CD8-positive, alpha-beta memory T cell (primary cell): ENCODE results near the gene PSTK. TPM values are rescaled to one million over a fixed set of nuclear protein-coding genes. Genes with fewer than 3 reads are reported as not detected.
A peak's percentile ranks its signal among the peaks of the same experiment; 100 is the strongest.

Source experiments
- CTCF ChIA-PET: fragments of 350-600 bp; sonication (Branson Sonifier 250); formaldehyde crosslinking; loops from one replicate; lab custom pipeline; 2021; ENCODE audit warnings: antibody characterized with exemption; lab: Charles Lee
- POLR2A ChIA-PET: fragments of 350-600 bp; sonication (Branson Sonifier 250); formaldehyde crosslinking; loops from one replicate; lab custom pipeline; 2021; ENCODE audit warnings: antibody characterized with exemption; lab: Charles Lee
- DNase-seq, 5 donors: peaks; one replicate each; pipeline versions ENCODE4 v3.0.0 to v3.0.0-alpha.2; 2020 to 2022; ENCODE audit warnings: mixed read lengths in 1 of 5
- H3K27ac ChIP-seq: one replicate; pipeline ENCODE4 v1.7.0; 2013; ENCODE audit warnings: low read depth, mild to moderate bottlenecking, low read length, moderate library complexity
- H3K27me3 ChIP-seq: 2 replicates; pipeline ENCODE4 v1.7.0; 2013; ENCODE audit warnings: low read length, mild to moderate bottlenecking; ENCODE audit not compliant: insufficient read depth, poor library complexity, severe bottlenecking
- H3K36me3 ChIP-seq: 2 replicates; pipeline ENCODE4 v1.7.0; 2013; ENCODE audit warnings: mild to moderate bottlenecking, low read length, moderate library complexity; ENCODE audit not compliant: insufficient read depth
- H3K4me1 ChIP-seq: 2 replicates; pipeline ENCODE4 v1.7.0; 2013; ENCODE audit warnings: mild to moderate bottlenecking, low read length, moderate library complexity; ENCODE audit not compliant: insufficient read depth
- H3K4me3 ChIP-seq: 2 replicates; pipeline ENCODE4 v1.7.0; 2013; ENCODE audit warnings: mild to moderate bottlenecking, low read length
- H3K9me3 ChIP-seq: 2 replicates; pipeline ENCODE4 v1.7.0; 2013; ENCODE audit warnings: mild to moderate bottlenecking, low read length
- H3K27ac Mint-ChIP-seq, 8 donors: one replicate each; pipeline ENCODE4 v1.8.0; 2020 to 2021; ENCODE audit warnings: mixed read lengths in 8 of 8, mild to moderate bottlenecking in 6 of 8, inconsistent platforms in 3 of 8, moderate library complexity in 3 of 8
- H3K27me3 Mint-ChIP-seq, 2 donors: one replicate each; pipeline ENCODE4 v1.8.0; 2020 to 2021; ENCODE audit warnings: mixed read lengths in 2 of 2, mild to moderate bottlenecking in 1 of 2, moderate library complexity in 1 of 2
- H3K36me3 Mint-ChIP-seq, 3 donors: one replicate each; pipeline ENCODE4 v1.8.0; 2020 to 2021; ENCODE audit warnings: mixed read lengths in 3 of 3, inconsistent platforms in 1 of 3, mild to moderate bottlenecking in 1 of 3
- H3K4me1 Mint-ChIP-seq, 3 donors: one replicate each; pipeline ENCODE4 v1.8.0; 2020 to 2021; ENCODE audit warnings: mixed read lengths in 3 of 3, inconsistent platforms in 1 of 3, mild to moderate bottlenecking in 1 of 3
- H3K4me3 Mint-ChIP-seq, 7 donors: one replicate each; pipeline ENCODE4 v1.8.0; 2020 to 2021; ENCODE audit warnings: mixed read lengths in 7 of 7, mild to moderate bottlenecking in 6 of 7, moderate library complexity in 4 of 7, inconsistent platforms in 2 of 7
- H3K9me3 Mint-ChIP-seq, 5 donors: one replicate each; pipeline ENCODE4 v1.8.0; 2020 to 2022; ENCODE audit warnings: mixed read lengths in 5 of 5, mild to moderate bottlenecking in 3 of 5, moderate library complexity in 2 of 5, inconsistent platforms in 1 of 5
- polyA plus RNA-seq: library from polyadenylated mRNA; unstranded; fragments of 300-500 nt; fragmentation: Illumina TruSeq; gene quantifications from one replicate; pipeline ENCODE4 v1.2.3, GENCODE V29; 2021
- total RNA-seq, 2 experiments: library from RNA; stranded (reverse); gene quantifications; one replicate each; pipeline ENCODE4 v1.2.3, GENCODE V29; 2021

PSTK gene
- total and polyA plus RNA-seq, 3 experiments from 2014 or later, result 5.8 to 8.8 (median 5.8) TPM

- POLR2A ChIA-PET, result interaction anchor here (1.3 to 2.4 kb wide), 3 partner anchors 26 to 199 kb away, joined by 3 to 17 read pairs (median 14); partner anchors contain the start of genes ACADSB, BUB3, IKZF5 and PSTK
- Mint-ChIP-seq H3K4me1 (peaks cover 26 to 48% (median 28%) of the 10 kb centered on the region in 3 donors), H3K27ac (peak overlapping the region in 2 of 8 donors; percentile 65 to 70), H3K36me3 (peaks cover 0 to 18% (median 6%) of the 10 kb centered on the region in 3 donors), H3K9me3 (peaks cover 0 to 2% (median 0%) of the 10 kb centered on the region in 5 donors), H3K4me3 (peak overlapping the region; percentile 49 to 93 (median 91)), H3K27me3 (peaks cover 0 to 2% of the 10 kb centered on the region in 2 donors)
- H3K27me3 ChIP-seq, result no peaks in the 10 kb centered on the region
- no peaks in the 10 kb centered on the region for H3K9me3 ChIP-seq
- peak overlapping the region; percentile 8 for H3K27ac ChIP-seq
- no peaks in the 10 kb centered on the region for H3K36me3 ChIP-seq
- H3K4me1 ChIP-seq, result peaks cover 19% of the 10 kb centered on the region
- CTCF ChIA-PET, result interaction anchor here (1.0 to 1.9 kb wide), 2 partner anchors 26 to 56 kb away, joined by 4 to 16 read pairs; partner anchors contain the start of gene PSTK
- H3K4me3 ChIP-seq, result peak overlapping the region; percentile 62
- DNase-seq, result no peak
Observed at GRCh38 chr10:122954731-122955050, 25.5 kb upstream of the PSTK start.

- H3K27me3 Mint-ChIP-seq, result peaks cover 2 to 5% of the 10 kb centered on the region in 2 donors
- CTCF ChIA-PET, result interaction anchor here (1.3 kb wide), 1 partner anchor 24 kb away, joined by 5 read pairs; the partner anchor contains the start of gene PSTK
- H3K36me3 Mint-ChIP-seq, result peaks cover 0 to 9% (median 6%) of the 10 kb centered on the region in 3 donors
- H3K4me3 ChIP-seq, result no peak overlapping the region
- H3K9me3 ChIP-seq, result no peaks in the 10 kb centered on the region
- H3K27me3 ChIP-seq, result no peaks in the 10 kb centered on the region
- H3K27ac ChIP-seq, result no peak overlapping the region
- peak overlapping the region in 1 of 7 donors; percentile 55 for H3K4me3 Mint-ChIP-seq
- peaks cover 0 to 2% (median 0%) of the 10 kb centered on the region in 5 donors for H3K9me3 Mint-ChIP-seq
- H3K4me1 ChIP-seq, result peaks cover 19% of the 10 kb centered on the region
- peaks cover 24 to 40% (median 24%) of the 10 kb centered on the region in 3 donors for H3K4me1 Mint-ChIP-seq
- H3K36me3 ChIP-seq, result no peaks in the 10 kb centered on the region
- no peak for DNase-seq
- POLR2A ChIA-PET, result no interaction called here
- H3K27ac Mint-ChIP-seq, result peak overlapping the region in 4 of 8 donors; percentile 2 to 65 (median 34)
Observed at GRCh38 chr10:122955892-122956291, 24.3 kb upstream of the PSTK start.

- Histone ChIP-seq H3K36me3 (no peaks in the 10 kb centered on the region), H3K9me3 (no peaks in the 10 kb centered on the region), H3K27ac (no peak overlapping the region), H3K4me1 (peaks cover 14% of the 10 kb centered on the region), H3K4me3 (no peak overlapping the region), H3K27me3 (no peaks in the 10 kb centered on the region)
- POLR2A ChIA-PET, result no interaction called here
- Mint-ChIP-seq H3K4me1 (peaks cover 18 to 34% (median 19%) of the 10 kb centered on the region in 3 donors), H3K27me3 (peaks cover 2 to 17% of the 10 kb centered on the region in 2 donors), H3K36me3 (peaks cover 3 to 8% (median 5%) of the 10 kb centered on the region in 3 donors), H3K9me3 (peaks cover 0 to 2% (median 0%) of the 10 kb centered on the region in 5 donors), H3K27ac (peak overlapping the region in 1 of 8 donors; percentile 1), H3K4me3 (peak overlapping the region in 1 of 7 donors; percentile 34)
- DNase-seq, result no peak
- CTCF ChIA-PET, result interaction anchor here (1.0 to 2.8 kb wide), 3 partner anchors 21 to 50 kb away, joined by 3 to 11 read pairs (median 4); partner anchors contain the start of gene PSTK
Observed at GRCh38 chr10:122957474-122957873, 22.7 kb upstream of the PSTK start.

- Mint-ChIP-seq H3K4me1 (no peaks in the 10 kb centered on the region), H3K4me3 (no peak overlapping the region), H3K27ac (no peak overlapping the region), H3K27me3 (peaks cover 5 to 47% of the 10 kb centered on the region in 2 donors), H3K9me3 (peaks cover 14 to 24% (median 18%) of the 10 kb centered on the region in 5 donors), H3K36me3 (peaks cover 0 to 29% (median 5%) of the 10 kb centered on the region in 3 donors)
- POLR2A ChIA-PET, result no interaction called here
- DNase-seq, result no peak
- no peaks in the 10 kb centered on the region for H3K4me1 ChIP-seq
- H3K36me3 ChIP-seq, result no peaks in the 10 kb centered on the region
- CTCF ChIA-PET, result interaction anchor here (0.6 to 1.4 kb wide), 2 partner anchors 17 to 1751 kb away, joined by 3 to 8 read pairs; partner anchors contain the start of gene PSTK
- H3K27ac ChIP-seq, result no peak overlapping the region
- peaks cover 3% of the 10 kb centered on the region for H3K9me3 ChIP-seq
- H3K27me3 ChIP-seq, result no peaks in the 10 kb centered on the region
- H3K4me3 ChIP-seq, result no peak overlapping the region
Observed at GRCh38 chr10:122962405-122962804, 17.8 kb upstream of the PSTK start.

- H3K9me3 ChIP-seq, result peaks cover 3% of the 10 kb centered on the region
- H3K27ac Mint-ChIP-seq, result no peak overlapping the region
- peaks cover 18 to 34% (median 25%) of the 10 kb centered on the region in 5 donors for H3K9me3 Mint-ChIP-seq
- no peaks in the 10 kb centered on the region for H3K4me1 Mint-ChIP-seq
- H3K4me3 ChIP-seq, result no peak overlapping the region
- no peaks in the 10 kb centered on the region for H3K27me3 ChIP-seq
- peaks cover 0 to 42% (median 9%) of the 10 kb centered on the region in 3 donors for H3K36me3 Mint-ChIP-seq
- ChIA-PET POLR2A (no interaction called here), CTCF (no interaction called here)
- no peaks in the 10 kb centered on the region for H3K4me1 ChIP-seq
- no peak overlapping the region for H3K27ac ChIP-seq
- no peaks in the 10 kb centered on the region for H3K36me3 ChIP-seq
- no peak for DNase-seq
- H3K27me3 Mint-ChIP-seq, result peaks cover 6 to 47% of the 10 kb centered on the region in 2 donors
- H3K4me3 Mint-ChIP-seq, result no peak overlapping the region
Observed at GRCh38 chr10:122966879-122967278, 13.3 kb upstream of the PSTK start.

GRCh38 chr10:122968698-122969097, 11.5 kb upstream of the PSTK start:
- H3K9me3 ChIP-seq, result peaks cover 3% of the 10 kb centered on the region
- peaks cover 18 to 34% (median 25%) of the 10 kb centered on the region in 5 donors for H3K9me3 Mint-ChIP-seq
- H3K27ac ChIP-seq, result no peak overlapping the region
- H3K4me1 Mint-ChIP-seq, result no peaks in the 10 kb centered on the region
- H3K27me3 Mint-ChIP-seq, result peaks cover 7 to 36% of the 10 kb centered on the region in 2 donors
- CTCF ChIA-PET, result interaction anchor here (2.1 kb wide), 1 partner anchor 11 kb away, joined by 6 read pairs; the partner anchor contains the start of gene PSTK
- no peaks in the 10 kb centered on the region for H3K27me3 ChIP-seq
- H3K36me3 Mint-ChIP-seq, result peaks cover 0 to 28% (median 7%) of the 10 kb centered on the region in 3 donors
- no peaks in the 10 kb centered on the region for H3K36me3 ChIP-seq
- no peaks in the 10 kb centered on the region for H3K4me1 ChIP-seq
- no peak overlapping the region for H3K4me3 ChIP-seq
- H3K4me3 Mint-ChIP-seq, result no peak overlapping the region
- H3K27ac Mint-ChIP-seq, result no peak overlapping the region
- DNase-seq, result no peak
- POLR2A ChIA-PET, result no interaction called here

- no peak overlapping the region for H3K4me3 ChIP-seq
- POLR2A ChIA-PET, result no interaction called here
- peak overlapping the region in 1 of 7 donors; percentile 6 for H3K4me3 Mint-ChIP-seq
- H3K36me3 ChIP-seq, result no peaks in the 10 kb centered on the region
- no peak overlapping the region for H3K27ac ChIP-seq
- H3K9me3 Mint-ChIP-seq, result peaks cover 0 to under 1% (median 0%) of the 10 kb centered on the region in 5 donors
- H3K27me3 Mint-ChIP-seq, result peaks cover 10 to 15% of the 10 kb centered on the region in 2 donors
- no peaks in the 10 kb centered on the region for H3K9me3 ChIP-seq
- H3K27me3 ChIP-seq, result no peaks in the 10 kb centered on the region
- H3K36me3 Mint-ChIP-seq, result peaks cover 0 to 2% (median under 1%) of the 10 kb centered on the region in 3 donors
- no peak overlapping the region for H3K27ac Mint-ChIP-seq
- CTCF ChIA-PET, result no interaction called here
- no peaks in the 10 kb centered on the region for H3K4me1 Mint-ChIP-seq
- no peaks in the 10 kb centered on the region for H3K4me1 ChIP-seq
- DNase-seq, result no peak
Observed at GRCh38 chr10:122974023-122974422, 6.2 kb upstream of the PSTK start.

GRCh38 chr10:122974543-122975064, 5.6 kb upstream of the PSTK start:
- Mint-ChIP-seq H3K36me3 (peaks cover 0 to 2% (median 0%) of the 10 kb centered on the region in 3 donors), H3K9me3 (no peaks in the 10 kb centered on the region), H3K27ac (no peak overlapping the region), H3K4me3 (no peak overlapping the region), H3K4me1 (peaks cover 0 to under 1% (median under 1%) of the 10 kb centered on the region in 3 donors), H3K27me3 (peaks cover 10 to 12% of the 10 kb centered on the region in 2 donors)
- no peaks in the 10 kb centered on the region for H3K4me1 ChIP-seq
- H3K27me3 ChIP-seq, result no peaks in the 10 kb centered on the region
- CTCF ChIA-PET, result no interaction called here
- H3K4me3 ChIP-seq, result no peak overlapping the region
- H3K9me3 ChIP-seq, result no peaks in the 10 kb centered on the region
- POLR2A ChIA-PET, result no interaction called here
- no peak for DNase-seq
- H3K27ac ChIP-seq, result no peak overlapping the region
- H3K36me3 ChIP-seq, result no peaks in the 10 kb centered on the region
